ENCODE results near the gene PBX3. TPM values are rescaled to one million over a fixed set of nuclear protein-coding genes. Genes with fewer than 3 reads are reported as not detected.

The PBX3 gene
- total RNA-seq, 1 donor from 2014 or later = 48.6 TPM

GRCh38 chr9:125766468-125767221 is 19.5 kb downstream of the PBX3 start:
- H3K27me3 ChIP-seq = no peaks in the 10 kb centered on the region
- H3K36me3 ChIP-seq = no peaks in the 10 kb centered on the region
- H3K9me3 ChIP-seq = no peaks in the 10 kb centered on the region
- TF ChIP-seq CTCF (IDR thresholded peaks at IDR 0.05) = no peak
- no peak for DNase-seq
- H3K27ac ChIP-seq = no peak overlapping the region
- peaks cover 22% of the 10 kb centered on the region for H3K4me1 ChIP-seq
- no peak for ATAC-seq
- intact Hi-C loops (cut with DNase I) = no loop called here
- H3K4me3 ChIP-seq = no peak overlapping the region

GRCh38 chr9:125767349-125767748 is 20.2 kb downstream of the PBX3 start:
- Histone ChIP-seq H3K4me1 (peaks cover 17% of the 10 kb centered on the region), H3K27me3 (no peaks in the 10 kb centered on the region), H3K36me3 (no peaks in the 10 kb centered on the region), H3K27ac (no peak overlapping the region), H3K4me3 (no peak overlapping the region), H3K9me3 (no peaks in the 10 kb centered on the region)
- ATAC-seq (no peak), DNase-seq (no peak)
- no peak for TF ChIP-seq CTCF (IDR thresholded peaks at IDR 0.05)
- intact Hi-C loops (cut with DNase I) = no loop called here

GRCh38 chr9:125768803-125769202 is 21.6 kb downstream of the PBX3 start:
- intact Hi-C loops (cut with DNase I) = no loop called here
- H3K27me3 ChIP-seq = no peaks in the 10 kb centered on the region
- no peaks in the 10 kb centered on the region for H3K9me3 ChIP-seq
- DNase-seq (no peak), ATAC-seq (no peak)
- peaks cover 3% of the 10 kb centered on the region for H3K4me1 ChIP-seq
- no peaks in the 10 kb centered on the region for H3K36me3 ChIP-seq
- H3K4me3 ChIP-seq = no peak overlapping the region
- no peak overlapping the region for H3K27ac ChIP-seq
- no peak for TF ChIP-seq CTCF (IDR thresholded peaks at IDR 0.05)

GRCh38 chr9:125771037-125771436 is 23.9 kb downstream of the PBX3 start:
- ATAC-seq (no peak), DNase-seq (no peak)
- no peaks in the 10 kb centered on the region for H3K36me3 ChIP-seq
- H3K27ac ChIP-seq = no peak overlapping the region
- no peaks in the 10 kb centered on the region for H3K27me3 ChIP-seq
- no peak overlapping the region for H3K4me3 ChIP-seq
- no peak for TF ChIP-seq CTCF (IDR thresholded peaks at IDR 0.05)
- H3K4me1 ChIP-seq = no peaks in the 10 kb centered on the region
- intact Hi-C loops (cut with DNase I) = no loop called here
- no peaks in the 10 kb centered on the region for H3K9me3 ChIP-seq

- no peak for TF ChIP-seq CTCF (IDR thresholded peaks at IDR 0.05)
Measured at GRCh38 chr9:125772740-125773139, 25.6 kb downstream of the PBX3 start.

More at GRCh38 chr9:125772740-125773139, 25.6 kb downstream of the PBX3 start:
- ATAC-seq (no peak), DNase-seq (no peak)
- no peak overlapping the region for H3K27ac ChIP-seq
- no peaks in the 10 kb centered on the region for H3K27me3 ChIP-seq
- H3K4me3 ChIP-seq = no peak overlapping the region
- H3K9me3 ChIP-seq = no peaks in the 10 kb centered on the region
- no peaks in the 10 kb centered on the region for H3K4me1 ChIP-seq
- intact Hi-C loops (cut with DNase I) = no loop called here
- no peaks in the 10 kb centered on the region for H3K36me3 ChIP-seq

Measured in upper lobe of right lung (tissue), 1 donor.